ENCODE results near the gene UBE2C.
"Not testable (repeated sequence)": the region's sequence is repeated elsewhere in the genome, so short reads cannot be mapped to it uniquely, and the experiment has no call there.

The UBE2C gene

GRCh38 chr20:45798935-45799642, 13.4 kb upstream of the UBE2C start:
- peak; percentile 58 for DNase-seq

DNA sequence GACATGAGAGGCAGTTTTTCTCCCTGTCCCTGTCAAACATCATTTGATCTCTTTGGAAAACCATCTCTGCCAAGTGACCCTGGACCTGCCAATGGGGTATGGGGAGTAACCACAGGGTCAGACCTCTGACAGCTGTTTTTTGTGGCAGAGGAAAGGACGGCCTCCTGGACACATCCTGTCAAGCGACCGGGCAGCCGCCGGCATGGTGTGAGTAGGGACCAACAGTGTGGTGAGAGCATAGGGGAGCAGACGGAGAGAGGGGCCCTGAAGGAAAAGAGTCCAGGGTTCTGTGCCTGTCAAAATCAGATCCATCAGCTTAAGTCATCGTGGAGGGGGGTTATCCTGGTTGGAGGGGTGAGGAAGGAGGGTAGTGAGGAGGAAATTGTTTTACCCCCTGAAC, 10.6 kb upstream of the UBE2C start:
- DNase-seq = no peak

DNA sequence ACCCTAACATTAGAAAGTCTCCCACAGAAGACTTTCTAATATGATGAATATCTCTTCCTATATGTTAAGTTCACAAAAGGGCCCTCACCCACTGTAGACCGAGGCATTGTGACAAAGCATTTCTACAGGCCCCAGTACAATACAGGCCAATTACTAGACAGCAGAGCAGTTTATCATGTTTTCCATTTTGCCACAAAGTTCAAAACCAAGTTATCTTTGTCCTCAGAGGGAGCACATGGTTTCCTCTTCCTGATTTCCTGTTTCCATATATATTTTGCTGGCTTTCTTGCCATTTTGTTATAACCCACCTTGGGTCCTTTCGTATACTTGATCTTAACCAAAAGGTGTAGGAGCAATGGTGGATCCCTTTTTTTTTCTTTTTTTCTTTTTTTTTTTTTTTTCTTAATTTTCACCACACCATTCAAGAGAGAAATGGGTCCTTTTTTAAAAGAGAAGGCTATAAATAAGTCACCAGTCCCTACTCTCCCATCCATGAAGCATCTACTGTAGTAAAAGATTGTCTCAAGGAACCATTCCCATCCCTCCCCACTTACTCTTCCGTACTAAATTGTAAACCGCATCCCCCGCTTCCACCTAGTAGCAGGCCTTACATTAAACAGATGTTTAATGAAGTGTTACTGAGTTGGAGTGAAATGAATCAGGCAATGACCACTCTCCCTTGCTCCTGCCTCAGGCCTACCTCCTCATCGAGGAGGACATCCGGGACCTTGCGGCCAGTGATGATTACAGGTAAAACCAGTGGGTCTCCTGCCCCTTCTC, 2.1 kb upstream of the UBE2C start:
- DNase-seq = no peak

GRCh38 chr20:45813006-45813340, 529 bp downstream of the UBE2C start:
- no peak for DNase-seq

DNA sequence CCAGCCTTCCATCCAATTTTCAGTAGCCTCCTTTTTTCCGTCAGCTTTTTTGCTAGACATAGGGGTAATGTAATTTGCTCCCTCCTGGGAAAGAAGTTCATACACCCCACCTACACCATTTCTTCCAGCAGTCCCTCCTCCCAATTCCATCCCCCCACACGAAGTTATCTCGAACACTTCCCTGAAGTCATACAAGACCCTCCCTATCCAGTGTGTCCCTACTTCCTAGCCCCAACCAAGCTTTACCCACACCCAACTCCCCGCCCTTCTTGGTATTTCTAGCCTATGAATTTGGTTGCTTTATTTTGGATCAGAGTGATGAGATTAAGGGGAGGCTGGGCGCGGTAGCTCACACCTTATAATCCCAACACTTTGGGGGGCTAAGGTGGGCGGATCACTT, 1.0 kb downstream of the UBE2C start:
- DNase-seq = no peak

DNA sequence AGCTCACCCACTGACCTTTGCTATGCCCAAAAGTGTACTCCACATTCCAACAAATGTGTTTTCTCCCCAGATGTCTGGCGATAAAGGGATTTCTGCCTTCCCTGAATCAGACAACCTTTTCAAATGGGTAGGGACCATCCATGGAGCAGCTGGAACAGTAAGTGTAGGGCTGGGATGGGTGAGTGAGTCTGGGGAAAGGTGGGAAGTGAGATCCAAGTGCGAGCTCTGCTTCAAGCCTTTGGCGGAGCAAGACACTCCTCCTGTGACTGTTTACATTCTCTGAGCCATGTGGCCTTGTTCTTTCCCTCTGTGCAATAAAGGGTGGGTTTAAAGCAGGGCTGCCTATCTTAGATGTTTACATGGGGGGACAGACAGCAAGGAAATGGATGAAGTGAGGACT, 1.9 kb downstream of the UBE2C start:
- no peak for DNase-seq

GRCh38 chr20:45816951-45817350, 4.5 kb downstream of the UBE2C start:
- DNase-seq = no peak

GRCh38 chr20:45817376-45818194, 5.1 kb downstream of the UBE2C start:
- DNase-seq = no peak

- DNase-seq = no peak
Measured at GRCh38 chr20:45818239-45818638, 5.8 kb downstream of the UBE2C start.

- DNase-seq = no peak
Measured at GRCh38 chr20:45819466-45819865, 7.0 kb downstream of the UBE2C start.

GRCh38 chr20:45821947-45822346, 9.5 kb downstream of the UBE2C start:
- DNase-seq = no peak

GRCh38 chr20:45822857-45823256, 10.4 kb downstream of the UBE2C start:
- peak; percentile 45 for DNase-seq

DNA sequence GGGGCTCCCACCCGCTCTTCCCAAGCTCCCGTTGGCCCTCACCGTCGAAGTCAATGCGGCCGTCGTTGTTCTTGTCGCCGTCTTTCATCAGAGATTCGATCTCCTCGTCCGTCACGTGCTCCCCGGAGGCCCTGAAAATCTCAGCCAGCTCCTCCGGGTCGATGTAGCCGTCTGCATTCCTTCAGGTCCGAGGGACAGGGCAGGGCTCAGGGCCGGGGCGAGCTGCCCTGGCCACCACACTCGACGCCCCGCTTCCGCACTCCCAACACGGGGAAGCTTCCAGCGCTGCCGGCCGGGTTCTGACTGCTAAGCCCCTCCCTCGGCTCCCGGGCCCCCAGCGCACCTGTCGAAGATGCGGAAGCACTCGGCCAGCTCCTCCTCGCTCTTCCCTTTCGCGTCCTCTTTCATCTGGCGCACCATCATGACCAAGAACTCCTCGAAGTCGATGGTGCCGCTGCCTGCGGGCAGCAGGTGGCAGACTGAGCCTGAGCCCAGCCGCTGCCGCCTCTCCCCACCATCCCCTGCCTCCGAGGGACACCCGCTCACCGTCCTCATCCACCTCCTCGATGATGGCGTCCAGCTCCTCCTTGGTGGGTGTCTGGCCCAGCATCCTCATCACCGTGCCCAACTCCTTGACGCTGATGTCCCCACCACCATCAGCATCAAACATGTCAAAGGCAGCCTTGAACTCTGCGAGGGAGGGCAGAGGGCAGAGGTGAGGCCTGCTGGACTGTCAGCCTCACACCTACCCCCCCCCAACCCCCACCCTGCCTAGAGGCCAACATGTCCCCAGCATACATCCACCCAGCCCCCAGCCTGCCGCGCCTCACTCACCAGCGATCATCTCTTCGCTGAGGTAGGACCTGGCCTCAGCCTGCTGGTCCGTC, 11.7 kb downstream of the UBE2C start:
- peak; percentile 49 for DNase-seq

DNA sequence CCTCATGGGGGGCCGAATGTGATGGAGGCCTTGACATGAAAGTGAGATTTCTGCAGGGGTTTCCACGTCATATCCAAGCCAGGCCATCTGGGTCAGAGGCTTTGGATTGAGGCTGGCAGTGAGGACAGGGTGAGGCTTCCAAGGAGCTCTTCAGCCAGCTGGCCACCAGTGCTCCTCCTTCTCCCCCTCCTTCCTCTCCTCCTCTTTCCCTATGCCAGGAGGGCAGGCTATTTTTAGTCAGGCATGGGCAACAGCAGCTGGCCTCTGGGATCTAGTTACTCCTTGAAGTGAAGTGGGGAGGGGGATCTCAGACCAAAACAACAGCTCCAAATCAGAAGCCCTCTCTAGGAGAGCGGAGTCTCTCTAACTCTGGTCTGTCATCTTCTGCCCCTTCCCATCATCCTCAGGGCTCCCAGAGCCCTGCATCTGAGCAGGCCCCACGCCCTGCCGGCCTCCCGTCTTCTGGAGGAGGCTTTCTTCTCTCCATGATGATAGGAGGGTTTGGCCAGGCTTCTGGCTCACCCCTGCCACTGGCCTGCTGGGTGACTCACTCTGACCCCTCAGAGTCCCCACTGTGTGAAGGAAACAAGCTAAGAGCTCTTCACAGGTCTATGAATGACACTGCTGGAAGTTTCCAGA, 14.1 kb downstream of the UBE2C start:
- peak; percentile 70 for DNase-seq

DNA sequence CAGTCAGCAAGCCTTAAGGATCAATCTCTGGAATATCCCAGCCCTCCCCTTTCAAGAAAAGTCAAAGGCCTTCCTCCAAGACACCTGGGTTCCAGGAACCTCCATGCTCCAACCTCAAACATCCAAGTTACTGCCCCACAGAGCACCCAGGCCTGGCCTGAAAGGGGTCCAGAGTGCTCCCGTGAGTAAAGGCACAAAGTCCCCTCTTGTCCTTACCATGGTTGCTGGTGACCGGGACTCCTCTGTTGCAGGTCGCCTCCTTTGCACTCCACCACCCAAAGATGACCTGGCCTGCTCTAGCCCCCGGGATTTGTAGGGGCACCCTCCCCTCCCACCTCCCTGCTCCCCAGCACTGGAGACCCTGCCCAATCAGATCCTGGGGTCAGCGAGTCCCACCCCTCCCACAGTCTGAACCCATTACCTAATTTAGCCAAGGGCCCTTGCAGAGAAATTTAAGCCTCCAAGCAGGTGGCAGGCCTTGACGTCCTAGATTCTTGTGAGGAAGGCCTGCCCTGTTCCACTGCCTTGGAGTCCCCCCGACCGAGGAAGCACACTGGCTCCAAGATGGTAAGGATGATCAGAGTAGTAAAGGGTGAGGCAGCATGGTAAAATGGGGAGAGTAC, 14.7 kb downstream of the UBE2C start, which contains the start of gene TNNC2:
Gene TNNC2 (minus strand): TSS at position 283 of the 623 bp plus-strand sequence. CDS start 64 bp downstream, at position 219.
- DNase-seq = peak; percentile 60

DNA sequence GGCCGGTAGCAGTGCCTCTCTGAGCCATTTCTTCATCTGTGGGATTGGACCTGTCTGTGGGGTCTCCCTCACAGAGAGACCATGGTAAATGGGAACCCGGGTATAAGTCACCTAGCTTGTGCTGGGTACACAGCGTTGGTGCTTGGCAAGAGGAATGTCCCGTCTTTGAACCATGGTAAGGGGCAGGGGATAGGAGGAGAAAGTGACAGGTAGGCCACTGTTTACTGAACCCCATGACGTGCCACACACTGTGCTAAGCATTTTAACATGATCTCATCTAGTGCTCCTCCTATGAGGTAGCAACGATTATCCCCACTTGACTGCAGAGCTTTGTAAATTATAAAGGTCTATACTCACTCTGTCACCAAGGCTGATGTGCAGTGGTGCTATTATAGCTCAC, 15.3 kb downstream of the UBE2C start:
- DNase-seq = no peak

- DNase-seq = peak; percentile 86
Measured at GRCh38 chr20:45828589-45828988, 16.1 kb downstream of the UBE2C start.

GRCh38 chr20:45829673-45830106, 17.2 kb downstream of the UBE2C start:
- not testable (repeated sequence) for DNase-seq

- no peak for DNase-seq
Measured at GRCh38 chr20:45832619-45833018, 20.2 kb downstream of the UBE2C start.

GRCh38 chr20:45833030-45833882, 20.8 kb downstream of the UBE2C start, which contains the start of gene SNX21:
TSS of gene SNX21 (plus strand) at chr20:45833799. CDS start at chr20:45833920, 121 bp downstream.
- DNase-seq = peak; percentile 89

Measured in femur (tissue), 1 donor.